DND-41 (cell line): ENCODE data around the gene HTRA1.

Experiments
- ATAC-seq: fragments of 200-7000 bp; cut with Tn5 transposase; 3 replicates; pipeline ENCODE4 v1.9.1; 2021; ENCODE audit warnings: low read depth; ENCODE audit not compliant: insufficient read depth
- DNase-seq: peaks from one replicate; pipeline ENCODE4 v3.0.0-alpha.2; 2020
- H2AFZ ChIP-seq: 2 replicates; pipeline ENCODE4 v1.6.0; 2012; ENCODE audit warnings: low read depth, low read length
- H3K27ac ChIP-seq: 2 replicates; pipeline ENCODE4 v1.5.1; 2012; ENCODE audit warnings: low read length, inconsistent platforms
- H3K27me3 ChIP-seq: fragments of 200-600 bp; sonication (generic); 2 replicates; pipeline ENCODE4 v1.6.0; 2012; ENCODE audit warnings: low read length, mild to moderate bottlenecking, inconsistent platforms; ENCODE audit not compliant: insufficient read depth, poor library complexity
- H3K36me3 ChIP-seq: 2 replicates; pipeline ENCODE4 v1.5.1; 2012; ENCODE audit warnings: low read length, inconsistent platforms; ENCODE audit not compliant: insufficient read depth
- H3K4me1 ChIP-seq: 2 replicates; pipeline ENCODE4 v1.5.1; 2012; ENCODE audit warnings: mild to moderate bottlenecking, low read length; ENCODE audit not compliant: insufficient read depth
- H3K4me2 ChIP-seq: 2 replicates; pipeline ENCODE4 v1.6.0; 2012; ENCODE audit warnings: mild to moderate bottlenecking, moderate library complexity, low read length, inconsistent platforms; ENCODE audit not compliant: insufficient read depth
- H3K4me3 ChIP-seq, 2 experiments: fragments of 200-600 bp in 1 of 2; shearing (Covaris generic) in 1 of 2; 2 replicates each; pipeline ENCODE4 v1.5.1; 2012 to 2016; ENCODE audit warnings: inconsistent platforms in 2 of 2, low read length in 2 of 2, mild to moderate bottlenecking in 2 of 2, low read depth in 1 of 2, moderate library complexity in 1 of 2
- H3K79me2 ChIP-seq: 2 replicates; pipeline ENCODE4 v1.6.0; 2012; ENCODE audit warnings: low read length, inconsistent platforms; ENCODE audit not compliant: insufficient read depth
- H3K9ac ChIP-seq: 2 replicates; pipeline ENCODE4 v1.6.0; 2012; ENCODE audit warnings: low read depth, mild to moderate bottlenecking, inconsistent platforms, low read length, moderate library complexity
- H3K9me3 ChIP-seq: 2 replicates; pipeline ENCODE4 v1.5.1; 2012; ENCODE audit warnings: low read length, moderate library complexity, mild to moderate bottlenecking, inconsistent platforms; ENCODE audit not compliant: insufficient read depth, severe bottlenecking
- H4K20me1 ChIP-seq: 2 replicates; pipeline ENCODE4 v1.6.0; 2012; ENCODE audit warnings: low read length; ENCODE audit not compliant: insufficient read depth
- EZH2 ChIP-seq: IDR thresholded peaks from 3 replicates; pipeline ENCODE4 v1.6.1; 2012; ENCODE audit warnings: borderline replicate concordance, low read depth, mild to moderate bottlenecking, moderate library complexity, low read length, inconsistent platforms; ENCODE audit not compliant: severe bottlenecking
- TF ChIP-seq, protein P1 (sequence below): IDR thresholded peaks from 2 replicates; pipeline ENCODE4 v1.5.1; 2012; ENCODE audit warnings: borderline replicate concordance, low read length, moderate library complexity, mild to moderate bottlenecking; ENCODE audit not compliant: poor library complexity, severe bottlenecking; ENCODE audit errors: extremely low read depth

The HTRA1 gene

DNA sequence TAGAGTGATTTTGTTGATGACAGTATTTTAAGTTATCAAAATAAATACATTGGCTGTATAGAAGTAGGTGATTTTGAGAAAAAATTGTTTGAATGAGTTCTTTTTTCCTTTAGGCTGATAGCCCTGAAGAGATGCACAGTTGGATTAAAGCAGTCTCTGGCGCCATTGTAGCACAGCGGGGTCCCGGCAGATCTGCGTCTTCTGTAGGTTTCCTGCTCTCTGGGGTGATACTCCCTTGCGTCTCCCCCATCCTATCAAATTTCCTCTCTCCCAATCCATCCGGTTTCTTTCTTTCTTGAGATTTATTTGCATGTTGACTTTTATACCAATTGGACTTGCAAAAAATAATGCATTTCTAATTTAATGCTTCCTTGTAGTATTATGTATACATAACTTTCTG is 34.5 kb upstream of the HTRA1 start:
- no peak for TF ChIP-seq EZH2
- TF ChIP-seq, protein P1, sequence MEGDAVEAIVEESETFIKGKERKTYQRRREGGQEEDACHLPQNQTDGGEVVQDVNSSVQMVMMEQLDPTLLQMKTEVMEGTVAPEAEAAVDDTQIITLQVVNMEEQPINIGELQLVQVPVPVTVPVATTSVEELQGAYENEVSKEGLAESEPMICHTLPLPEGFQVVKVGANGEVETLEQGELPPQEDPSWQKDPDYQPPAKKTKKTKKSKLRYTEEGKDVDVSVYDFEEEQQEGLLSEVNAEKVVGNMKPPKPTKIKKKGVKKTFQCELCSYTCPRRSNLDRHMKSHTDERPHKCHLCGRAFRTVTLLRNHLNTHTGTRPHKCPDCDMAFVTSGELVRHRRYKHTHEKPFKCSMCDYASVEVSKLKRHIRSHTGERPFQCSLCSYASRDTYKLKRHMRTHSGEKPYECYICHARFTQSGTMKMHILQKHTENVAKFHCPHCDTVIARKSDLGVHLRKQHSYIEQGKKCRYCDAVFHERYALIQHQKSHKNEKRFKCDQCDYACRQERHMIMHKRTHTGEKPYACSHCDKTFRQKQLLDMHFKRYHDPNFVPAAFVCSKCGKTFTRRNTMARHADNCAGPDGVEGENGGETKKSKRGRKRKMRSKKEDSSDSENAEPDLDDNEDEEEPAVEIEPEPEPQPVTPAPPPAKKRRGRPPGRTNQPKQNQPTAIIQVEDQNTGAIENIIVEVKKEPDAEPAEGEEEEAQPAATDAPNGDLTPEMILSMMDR: no peak
- Histone ChIP-seq H4K20me1 (no peaks in the 10 kb centered on the region; the same call in 1 of the 2 replicates), H3K4me2 (no peak overlapping the region), H2AFZ (no peak overlapping the region), H3K36me3 (peaks cover 26% of the 10 kb centered on the region), H3K27me3 (no peaks in the 10 kb centered on the region), H3K9me3 (no peaks in the 10 kb centered on the region), H3K79me2 (no peaks in the 10 kb centered on the region), H3K9ac (no peak overlapping the region), H3K4me3 (no peak overlapping the region), H3K4me1 (no peaks in the 10 kb centered on the region), H3K27ac (no peak overlapping the region)
- DNase-seq (no peak), ATAC-seq (no peak)

DNA sequence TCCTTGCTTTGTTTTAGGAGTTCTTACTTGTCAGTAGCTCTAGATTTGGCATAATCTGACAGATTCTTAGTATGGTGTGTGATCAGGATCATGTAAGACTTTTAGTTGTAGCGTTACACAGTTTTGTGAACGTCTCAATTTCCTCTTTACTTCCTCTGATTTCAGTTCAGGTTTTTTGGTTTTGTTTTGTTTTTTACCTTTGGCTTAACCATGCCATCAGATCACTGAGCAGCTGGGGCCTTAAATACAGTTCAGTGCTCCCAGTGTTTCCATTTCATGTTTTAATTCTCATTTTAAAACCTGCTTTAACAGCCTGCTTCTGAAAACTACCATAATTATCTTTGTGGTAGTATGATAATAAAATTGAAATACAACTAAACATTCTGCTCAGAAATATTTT is 34.1 kb upstream of the HTRA1 start:
- Histone ChIP-seq H3K27me3 (no peaks in the 10 kb centered on the region), H3K4me2 (no peak overlapping the region), H3K36me3 (peaks cover 26% of the 10 kb centered on the region), H3K4me1 (no peaks in the 10 kb centered on the region), H3K4me3 (no peak overlapping the region), H3K79me2 (no peaks in the 10 kb centered on the region), H4K20me1 (no peaks in the 10 kb centered on the region; the same call in 1 of the 2 replicates), H3K27ac (no peak overlapping the region), H2AFZ (no peak overlapping the region), H3K9me3 (no peaks in the 10 kb centered on the region), H3K9ac (no peak overlapping the region)
- DNase-seq (no peak), ATAC-seq (no peak)
- TF ChIP-seq, protein P1: no peak
- TF ChIP-seq EZH2: no peak

DNA sequence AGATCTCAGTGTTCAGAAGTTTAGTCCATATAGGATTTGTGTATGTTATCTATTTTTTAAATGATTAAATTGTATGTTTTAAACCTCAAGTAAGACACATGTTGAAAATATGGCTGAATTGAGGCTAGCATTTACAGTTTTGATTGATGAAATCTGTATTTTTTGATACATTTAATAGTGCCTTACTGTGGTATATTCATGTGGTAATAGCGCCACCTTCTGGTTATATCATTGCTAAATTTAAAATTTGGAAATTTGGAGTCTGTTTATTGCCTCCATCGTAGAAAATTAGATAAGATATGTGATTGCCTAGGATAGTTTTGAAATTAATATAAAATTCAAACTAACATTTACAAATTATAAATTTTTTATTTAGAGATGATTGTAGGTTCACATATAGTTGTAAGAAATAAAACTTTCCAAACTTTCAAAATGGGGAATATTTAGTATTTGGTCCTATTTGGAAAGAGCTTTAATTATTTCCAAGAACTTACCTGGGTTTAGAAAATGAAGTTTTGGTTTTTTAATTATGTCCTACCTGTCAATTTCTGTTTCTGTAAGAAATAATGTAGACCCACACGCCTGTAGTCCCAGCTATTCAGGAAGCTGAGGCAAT is 26.0 kb upstream of the HTRA1 start:
- Histone ChIP-seq H3K36me3 (peaks cover 6% of the 10 kb centered on the region; the same call in 1 of the 2 replicates), H3K79me2 (no peaks in the 10 kb centered on the region), H3K27me3 (no peaks in the 10 kb centered on the region), H2AFZ (no peak overlapping the region), H3K4me3 (no peak overlapping the region), H4K20me1 (no peaks in the 10 kb centered on the region), H3K4me1 (no peaks in the 10 kb centered on the region), H3K9ac (no peak overlapping the region), H3K4me2 (no peak overlapping the region), H3K27ac (no peak overlapping the region), H3K9me3 (no peaks in the 10 kb centered on the region)
- no peak for DNase-seq
- ATAC-seq: peak; percentile 57; the same call in 1 of the 3 replicates
- TF ChIP-seq, protein P1: peak; percentile 76
- TF ChIP-seq EZH2: no peak

DNA sequence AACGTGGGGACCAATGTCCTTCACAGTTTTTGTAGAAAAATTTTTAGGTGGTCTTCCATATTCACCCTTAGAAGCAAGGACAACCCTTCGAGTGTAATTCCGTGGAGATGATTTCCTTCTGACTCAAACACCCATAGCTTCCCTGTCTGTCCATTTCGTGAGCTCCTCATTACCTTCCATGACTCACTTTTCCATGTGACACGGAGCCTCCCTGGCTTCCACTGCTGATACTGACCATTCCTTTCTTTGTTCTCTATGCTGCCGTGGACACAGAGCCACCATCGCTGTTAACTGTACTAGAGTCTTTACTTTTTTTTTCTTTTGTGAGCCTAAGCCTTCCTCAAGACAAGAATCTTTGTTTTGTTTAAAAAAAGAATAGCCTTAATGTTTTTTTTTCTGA is 19.4 kb upstream of the HTRA1 start:
- no peak for ATAC-seq
- H3K36me3 ChIP-seq: no peaks in the 10 kb centered on the region
- no peak for DNase-seq
- no peaks in the 10 kb centered on the region for H4K20me1 ChIP-seq
- no peaks in the 10 kb centered on the region for H3K27me3 ChIP-seq
- no peaks in the 10 kb centered on the region for H3K79me2 ChIP-seq
- H3K9me3 ChIP-seq: no peaks in the 10 kb centered on the region
- no peak overlapping the region for H3K9ac ChIP-seq
- no peak overlapping the region for H2AFZ ChIP-seq
- H3K4me2 ChIP-seq: no peak overlapping the region
- no peak overlapping the region for H3K4me3 ChIP-seq
- no peaks in the 10 kb centered on the region for H3K4me1 ChIP-seq
- H3K27ac ChIP-seq: no peak overlapping the region
- TF ChIP-seq EZH2: no peak
- TF ChIP-seq, protein P1: no peak
